HepG2 (cell line): ENCODE data around the gene CD244.

Experiments
- CHD2 ChIP-seq: IDR thresholded peaks from 2 replicates; pipeline ENCODE4 v1.6.1; 2011; ENCODE audit warnings: low read depth, low read length, improper control_type of control experiment
- EEA1 ChIP-seq: sonication (generic); formaldehyde crosslinking; IDR thresholded peaks from 2 replicates; pipeline ENCODE4 v1.5.1; 2020; ENCODE audit warnings: mild to moderate bottlenecking, missing genetic modification reagents, borderline replicate concordance
- MAX ChIP-seq: IDR thresholded peaks from 2 replicates; pipeline ENCODE4 v1.6.1; 2012; ENCODE audit warnings: inconsistent platforms
- SAFB2 ChIP-seq: sonication (generic); formaldehyde crosslinking; IDR thresholded peaks from 2 replicates; pipeline ENCODE4 v1.5.1; 2020; ENCODE audit warnings: missing genetic modification reagents, low read depth, mild to moderate bottlenecking, borderline replicate concordance

- TF ChIP-seq MAX (no peak), EEA1 (CRISPR knock-in tag) (no peak), SAFB2 (CRISPR knock-in tag) (no peak), CHD2 (no peak)
These were observed 65.4 kb downstream of the CD244 start for GRCh38 chr1:160797271-160797709.
